ENCODE data around the gene GDPD2.

GDPD2 gene

DNA sequence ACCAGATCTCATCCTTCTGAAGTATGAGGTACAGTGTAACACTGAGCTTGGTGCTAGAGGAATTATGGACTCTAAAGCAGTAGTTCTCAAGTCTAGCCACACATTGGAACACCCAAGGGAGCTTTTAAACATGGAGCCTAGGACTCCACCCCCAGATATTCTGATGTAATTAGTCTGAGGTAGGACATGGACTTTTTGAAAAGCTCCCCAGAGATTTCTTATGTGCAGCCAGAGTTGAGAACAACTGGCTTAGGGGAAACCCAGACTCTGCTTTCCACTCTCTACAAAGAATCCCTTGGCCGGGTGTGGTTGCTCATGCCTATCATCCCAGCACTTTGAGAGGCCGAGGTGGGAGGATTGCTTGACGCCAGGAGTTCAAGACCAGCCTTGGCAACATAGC, 11.6 kb upstream of the GDPD2 start:
- TF ChIP-seq, protein P1, sequence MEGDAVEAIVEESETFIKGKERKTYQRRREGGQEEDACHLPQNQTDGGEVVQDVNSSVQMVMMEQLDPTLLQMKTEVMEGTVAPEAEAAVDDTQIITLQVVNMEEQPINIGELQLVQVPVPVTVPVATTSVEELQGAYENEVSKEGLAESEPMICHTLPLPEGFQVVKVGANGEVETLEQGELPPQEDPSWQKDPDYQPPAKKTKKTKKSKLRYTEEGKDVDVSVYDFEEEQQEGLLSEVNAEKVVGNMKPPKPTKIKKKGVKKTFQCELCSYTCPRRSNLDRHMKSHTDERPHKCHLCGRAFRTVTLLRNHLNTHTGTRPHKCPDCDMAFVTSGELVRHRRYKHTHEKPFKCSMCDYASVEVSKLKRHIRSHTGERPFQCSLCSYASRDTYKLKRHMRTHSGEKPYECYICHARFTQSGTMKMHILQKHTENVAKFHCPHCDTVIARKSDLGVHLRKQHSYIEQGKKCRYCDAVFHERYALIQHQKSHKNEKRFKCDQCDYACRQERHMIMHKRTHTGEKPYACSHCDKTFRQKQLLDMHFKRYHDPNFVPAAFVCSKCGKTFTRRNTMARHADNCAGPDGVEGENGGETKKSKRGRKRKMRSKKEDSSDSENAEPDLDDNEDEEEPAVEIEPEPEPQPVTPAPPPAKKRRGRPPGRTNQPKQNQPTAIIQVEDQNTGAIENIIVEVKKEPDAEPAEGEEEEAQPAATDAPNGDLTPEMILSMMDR (IDR thresholded peaks at IDR 0.05; ENCODE audit: extremely low read depth, missing control alignments) = no peak
- DNase-seq (ENCODE audit: low spot score) = no peak

- TF ChIP-seq, protein P1 (IDR thresholded peaks at IDR 0.05; ENCODE audit: extremely low read depth, missing control alignments) = no peak
- DNase-seq (ENCODE audit: low spot score) = no peak
Observed at GRCh38 chrX:70421618-70422017, 1.5 kb upstream of the GDPD2 start.

- TF ChIP-seq, protein P1 (IDR thresholded peaks at IDR 0.05; ENCODE audit: extremely low read depth, missing control alignments) = no peak
- no peak for DNase-seq (ENCODE audit: low spot score)
Observed at GRCh38 chrX:70423936-70424675, 992 bp downstream of the GDPD2 start.

DNA sequence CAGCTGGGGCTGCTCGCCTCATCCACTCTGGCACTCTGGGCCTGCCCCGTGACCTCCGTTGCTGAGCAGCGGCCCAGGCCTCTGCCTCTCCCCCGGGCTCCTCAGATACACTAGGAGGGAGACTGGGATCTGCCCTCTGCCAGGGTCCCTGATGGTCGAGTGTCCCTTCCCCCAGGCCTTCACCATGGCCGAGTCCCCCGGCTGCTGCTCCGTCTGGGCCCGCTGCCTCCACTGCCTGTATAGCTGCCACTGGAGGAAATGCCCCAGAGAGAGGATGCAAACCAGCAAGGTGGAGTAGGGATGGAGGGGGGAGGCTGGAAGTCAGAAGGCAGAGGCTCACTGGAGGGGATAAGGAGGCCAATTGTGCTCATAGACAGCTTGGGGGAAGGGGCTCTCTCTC, 1.7 kb downstream of the GDPD2 start:
- DNase-seq (ENCODE audit: low spot score) = no peak

DNA sequence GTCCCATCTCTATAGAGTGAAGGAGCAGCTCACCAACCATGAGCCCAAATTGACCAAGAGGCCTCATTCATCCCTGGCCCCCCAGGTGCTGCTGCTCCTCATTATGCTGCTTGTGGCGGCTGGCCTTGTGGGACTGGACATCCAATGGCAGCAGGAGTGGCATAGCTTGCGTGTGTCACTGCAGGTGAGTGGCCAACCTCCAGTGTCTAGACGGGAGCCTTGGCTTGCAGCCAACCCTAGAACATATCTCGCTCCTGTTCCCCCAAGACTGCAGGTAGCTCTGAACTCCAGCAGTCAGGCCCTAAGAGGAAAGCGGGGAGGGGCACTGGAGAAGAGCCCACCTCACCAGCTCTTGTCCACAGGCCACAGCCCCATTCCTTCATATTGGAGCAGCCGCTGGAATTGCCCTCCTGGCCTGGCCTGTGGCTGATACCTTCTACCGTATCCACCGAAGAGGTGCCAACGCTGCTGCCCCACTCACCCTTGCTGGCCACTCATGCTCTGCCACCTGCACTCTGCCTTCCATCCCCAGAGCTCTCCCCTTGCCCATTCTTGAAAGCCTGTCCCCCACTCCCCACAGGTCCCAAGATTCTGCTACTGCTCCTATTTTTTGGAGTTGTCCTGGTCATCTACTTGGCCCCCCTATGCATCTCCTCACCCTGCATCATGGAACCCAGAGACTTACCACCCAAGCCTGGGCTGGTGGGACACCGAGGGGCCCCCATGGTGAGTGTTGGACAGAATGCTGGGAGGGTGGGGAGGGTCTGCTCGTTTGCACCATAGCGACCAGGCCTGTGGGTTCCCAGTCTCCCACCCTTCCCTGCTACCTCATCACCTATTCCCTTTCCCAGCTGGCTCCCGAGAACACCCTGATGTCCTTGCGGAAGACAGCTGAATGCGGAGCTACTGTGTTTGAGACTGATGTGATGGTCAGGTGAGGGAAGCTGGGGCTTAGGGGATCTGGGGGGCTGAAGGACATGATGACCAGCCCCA, 3.5 kb downstream of the GDPD2 start:
- DNase-seq (ENCODE audit: low spot score) = no peak
- TF ChIP-seq, protein P1 (IDR thresholded peaks at IDR 0.05; ENCODE audit: extremely low read depth, missing control alignments) = no peak

More for the DNA sequence above, 1.7 kb downstream of the GDPD2 start:
- TF ChIP-seq, protein P1 (IDR thresholded peaks at IDR 0.05; ENCODE audit: extremely low read depth, missing control alignments) = no peak

DNA sequence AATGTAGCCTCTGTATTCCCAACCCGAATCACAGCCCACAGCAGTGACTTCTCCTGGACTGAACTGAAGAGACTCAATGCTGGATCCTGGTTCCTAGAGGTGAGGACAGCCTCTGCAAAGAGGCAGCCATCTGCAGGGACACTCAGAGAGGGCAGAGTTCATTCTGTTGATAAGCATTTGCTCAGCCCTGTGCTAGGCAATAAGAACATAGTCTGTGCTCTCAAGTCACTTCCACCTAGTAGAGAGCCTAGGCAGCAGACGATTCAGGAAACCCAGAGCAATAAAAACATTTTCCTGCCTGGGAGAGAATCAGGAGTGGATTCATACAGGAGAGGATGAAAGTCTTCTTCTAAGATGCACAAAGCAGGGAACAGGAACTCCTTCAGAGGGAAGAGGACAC, 4.3 kb downstream of the GDPD2 start:
- no peak for DNase-seq (ENCODE audit: low spot score)
- TF ChIP-seq, protein P1 (IDR thresholded peaks at IDR 0.05; ENCODE audit: extremely low read depth, missing control alignments) = no peak

GRCh38 chrX:70429759-70430158, 6.6 kb downstream of the GDPD2 start:
- DNase-seq (ENCODE audit: low spot score) = no peak
- TF ChIP-seq, protein P1 (IDR thresholded peaks at IDR 0.05; ENCODE audit: extremely low read depth, missing control alignments) = no peak
